Gastroesophageal sphincter (tissue), 4 donors: ENCODE data around the gene MRPL43. TPM values are rescaled to one million over a fixed set of nuclear protein-coding genes. Genes with fewer than 3 reads are reported as not detected.
A peak's percentile ranks its signal among the peaks of the same experiment; 100 is the strongest.

Experiments used
- ATAC-seq: fragments of 150-250 bp; one replicate; pipeline ENCODE4 v1.9.1; 2016; ENCODE audit warnings: mild to moderate bottlenecking, moderate library complexity
- H3K27ac ChIP-seq, 4 donors: fragments of 200-600 bp; sonication (generic) in 3 of 4; 1 replicate in 3 of 4; 2 replicates in 1 of 4; pipeline ENCODE4 v1.5.1; 2016 to 2019
- H3K27me3 ChIP-seq: fragments of 200-600 bp; sonication (generic); one replicate; pipeline ENCODE4 v1.5.1; 2019
- H3K36me3 ChIP-seq, 2 donors: fragments of 200-600 bp; sonication (generic); one replicate each; pipeline ENCODE4 v1.5.1; 2019; ENCODE audit warnings: control low read depth in 1 of 2
- H3K4me1 ChIP-seq, 3 donors: fragments of 200-600 bp; sonication (generic); 1 replicate in 2 of 3; 2 replicates in 1 of 3; pipeline ENCODE4 v1.5.1; 2016 to 2019; ENCODE audit warnings: control low read depth in 2 of 3
- H3K4me3 ChIP-seq, 2 donors: fragments of 200-600 bp; sonication (generic); one replicate each; pipeline ENCODE4 v1.5.1; 2019; ENCODE audit warnings: mild to moderate bottlenecking in 1 of 2, moderate library complexity in 1 of 2
- H3K9me3 ChIP-seq, 3 donors: fragments of 200-600 bp; sonication (generic); one replicate each; pipeline ENCODE4 v1.5.1; 2017 to 2019; ENCODE audit warnings: control low read depth in 2 of 3
- CTCF ChIP-seq, 4 experiments: fragments of 200-600 bp in 2 of 4; fragments of 450-650 bp in 2 of 4; sonication (generic) in 1 of 4; IDR thresholded peaks; one replicate each; pipeline ENCODE4 v1.5.1; 2017 to 2019; ENCODE audit warnings: antibody characterized with exemption in 4 of 4, mild to moderate bottlenecking in 2 of 4, moderate library complexity in 2 of 4
- EP300 ChIP-seq: sonication (generic); formaldehyde crosslinking; IDR thresholded peaks from one replicate; pipeline ENCODE4 v1.6.1; 2017; ENCODE audit warnings: antibody characterized with exemption, mild to moderate bottlenecking
- POLR2A ChIP-seq, 2 donors: fragments of 450-650 bp; IDR thresholded peaks; one replicate each; pipeline ENCODE4 v1.6.1; 2017; ENCODE audit warnings: antibody characterized with exemption in 2 of 2, mild to moderate bottlenecking in 2 of 2, moderate library complexity in 1 of 2
- POLR2AphosphoS5 ChIP-seq: sonication (generic); formaldehyde crosslinking; IDR thresholded peaks from one replicate; pipeline ENCODE4 v1.6.1; 2017; ENCODE audit warnings: antibody characterized with exemption
- WGBS, 2 donors: methylation state at CpG; one replicate each; pipeline ENCODE4 v1.1.5; 2018; ENCODE audit warnings: low coverage in 1 of 2; 5-methylcytosine and 5-hydroxymethylcytosine counted together
- total RNA-seq, 4 donors: library from RNA; depleted of rRNA; stranded (reverse); fragments of >200 nt; gene quantifications; one replicate each; pipeline ENCODE4 v1.1.0, GENCODE V29; 2016

Gene MRPL43
- total RNA-seq, 4 donors from 2014 or later, result 58.0 to 93.8 (median 80.7) TPM

GRCh38 chr10:100996678-100997359 is 9.5 kb upstream of the MRPL43 start:
- Histone ChIP-seq H3K27me3 (no peaks in the 10 kb centered on the region), H3K9me3 (no peaks in the 10 kb centered on the region), H3K4me3 (peak overlapping the region; percentile 72 to 81), H3K4me1 (peaks cover 1 to 46% (median 16%) of the 10 kb centered on the region in 3 donors), H3K27ac (peak overlapping the region; percentile 96 to 99 (median 99)), H3K36me3 (peaks cover 0 to 21% of the 10 kb centered on the region in 2 donors)
- ATAC-seq, result no peak
- 0% methylated on average over 3 of the region's 46 CpGs; no CpG with 5 or more reads in 1 of the 2 donors for WGBS, 2 donors
- TF ChIP-seq POLR2AphosphoS5, result no peak
- peak in 1 of 4 experiments; percentile 8 for TF ChIP-seq CTCF (IDR thresholded peaks at IDR 0.05)

- Histone ChIP-seq H3K27me3 (no peaks in the 10 kb centered on the region), H3K4me3 (no peak overlapping the region), H3K4me1 (peaks cover 0 to 32% (median 6%) of the 10 kb centered on the region in 3 donors), H3K9me3 (no peaks in the 10 kb centered on the region), H3K27ac (no peak overlapping the region), H3K36me3 (peaks cover 0 to 38% of the 10 kb centered on the region in 2 donors)
- no peak for TF ChIP-seq CTCF (IDR thresholded peaks at IDR 0.05)
- no peak for TF ChIP-seq EP300
- no peak for TF ChIP-seq POLR2A (IDR thresholded peaks at IDR 0.05)
- TF ChIP-seq POLR2AphosphoS5, result no peak
- no peak for ATAC-seq
- 20% methylated on average over 1 of the region's 6 CpGs; no CpG with 5 or more reads in 1 of the 2 donors for WGBS, 2 donors
These were observed 7.9 kb upstream of the MRPL43 start for GRCh38 chr10:100995181-100995580.

- Histone ChIP-seq H3K36me3 (peaks cover 0 to 48% of the 10 kb centered on the region in 2 donors), H3K27me3 (no peaks in the 10 kb centered on the region), H3K9me3 (no peaks in the 10 kb centered on the region), H3K4me1 (peaks cover 0 to 41% (median 6%) of the 10 kb centered on the region in 3 donors), H3K4me3 (no peak overlapping the region), H3K27ac (no peak overlapping the region)
- ATAC-seq, result no peak
- WGBS, 2 donors, result 41 to 51% methylated on average over 7 to 10 of the region's 10 CpGs
- TF ChIP-seq CTCF (IDR thresholded peaks at IDR 0.05) (peak in 3 of 4 experiments; percentile 71 to 80 (median 74)), POLR2A (IDR thresholded peaks at IDR 0.05) (no peak)
These were observed 6.8 kb upstream of the MRPL43 start for GRCh38 chr10:100993986-100994708.

GRCh38 chr10:100989088-100989487 is 1.8 kb upstream of the MRPL43 start:
- Histone ChIP-seq H3K27ac (no peak overlapping the region), H3K4me3 (no peak overlapping the region), H3K36me3 (peaks cover 0 to 67% of the 10 kb centered on the region in 2 donors), H3K4me1 (peaks cover 0 to 49% (median 19%) of the 10 kb centered on the region in 3 donors), H3K27me3 (no peaks in the 10 kb centered on the region), H3K9me3 (no peaks in the 10 kb centered on the region)
- no peak for ATAC-seq
- TF ChIP-seq EP300 (no peak), POLR2A (IDR thresholded peaks at IDR 0.05) (no peak), POLR2AphosphoS5 (no peak), CTCF (IDR thresholded peaks at IDR 0.05) (no peak)
- WGBS, 2 donors, result 90 to 100% methylated on average over 1 to 2 of the region's 21 CpGs
